ENCODE results near the gene KRTAP4-2. TPM values are rescaled to one million over a fixed set of nuclear protein-coding genes. Genes with fewer than 3 reads are reported as not detected.

Gene KRTAP4-2
- total RNA-seq, 1 donor from 2014 or later: not detected

DNA sequence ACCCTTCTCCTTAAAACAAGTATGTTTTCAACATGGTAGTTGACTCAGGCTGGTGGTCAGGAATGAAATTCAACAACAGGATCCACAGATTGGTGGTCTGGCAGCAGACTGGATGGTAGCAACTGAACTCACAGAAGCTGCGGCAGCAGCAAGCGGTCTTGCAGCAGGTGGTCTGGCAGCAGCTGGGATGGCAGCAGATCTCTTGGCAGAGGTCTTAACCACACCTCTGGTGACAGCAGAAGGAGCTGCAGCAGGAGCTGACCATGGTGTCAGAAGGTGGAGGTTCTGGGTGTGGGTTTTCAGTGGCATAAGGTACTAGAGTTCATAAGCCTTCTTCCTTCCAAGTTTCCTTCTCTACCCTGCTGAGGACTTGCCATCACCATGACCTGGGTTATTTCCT is 8.9 kb upstream of the KRTAP4-2 start:
- Histone ChIP-seq H3K36me3 (no peaks in the 10 kb centered on the region), H3K4me1 (no peaks in the 10 kb centered on the region), H3K9me3 (no peaks in the 10 kb centered on the region), H3K27me3 (no peaks in the 10 kb centered on the region), H3K27ac (no peak overlapping the region), H3K4me3 (no peak overlapping the region)
- no peak for DNase-seq (ENCODE audit: extremely low spot score in 2 of 2)
- TF ChIP-seq POLR2AphosphoS5 (IDR thresholded peaks at IDR 0.05; ENCODE audit: insufficient read depth in 1 of 2, low read depth in 1 of 2) (no peak), POLR2A (IDR thresholded peaks at IDR 0.05) (no peak)
- TF ChIP-seq, protein P1, sequence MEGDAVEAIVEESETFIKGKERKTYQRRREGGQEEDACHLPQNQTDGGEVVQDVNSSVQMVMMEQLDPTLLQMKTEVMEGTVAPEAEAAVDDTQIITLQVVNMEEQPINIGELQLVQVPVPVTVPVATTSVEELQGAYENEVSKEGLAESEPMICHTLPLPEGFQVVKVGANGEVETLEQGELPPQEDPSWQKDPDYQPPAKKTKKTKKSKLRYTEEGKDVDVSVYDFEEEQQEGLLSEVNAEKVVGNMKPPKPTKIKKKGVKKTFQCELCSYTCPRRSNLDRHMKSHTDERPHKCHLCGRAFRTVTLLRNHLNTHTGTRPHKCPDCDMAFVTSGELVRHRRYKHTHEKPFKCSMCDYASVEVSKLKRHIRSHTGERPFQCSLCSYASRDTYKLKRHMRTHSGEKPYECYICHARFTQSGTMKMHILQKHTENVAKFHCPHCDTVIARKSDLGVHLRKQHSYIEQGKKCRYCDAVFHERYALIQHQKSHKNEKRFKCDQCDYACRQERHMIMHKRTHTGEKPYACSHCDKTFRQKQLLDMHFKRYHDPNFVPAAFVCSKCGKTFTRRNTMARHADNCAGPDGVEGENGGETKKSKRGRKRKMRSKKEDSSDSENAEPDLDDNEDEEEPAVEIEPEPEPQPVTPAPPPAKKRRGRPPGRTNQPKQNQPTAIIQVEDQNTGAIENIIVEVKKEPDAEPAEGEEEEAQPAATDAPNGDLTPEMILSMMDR (IDR thresholded peaks at IDR 0.05): no peak
- intact Hi-C loops (cut with DNase I): no loop called here

DNA sequence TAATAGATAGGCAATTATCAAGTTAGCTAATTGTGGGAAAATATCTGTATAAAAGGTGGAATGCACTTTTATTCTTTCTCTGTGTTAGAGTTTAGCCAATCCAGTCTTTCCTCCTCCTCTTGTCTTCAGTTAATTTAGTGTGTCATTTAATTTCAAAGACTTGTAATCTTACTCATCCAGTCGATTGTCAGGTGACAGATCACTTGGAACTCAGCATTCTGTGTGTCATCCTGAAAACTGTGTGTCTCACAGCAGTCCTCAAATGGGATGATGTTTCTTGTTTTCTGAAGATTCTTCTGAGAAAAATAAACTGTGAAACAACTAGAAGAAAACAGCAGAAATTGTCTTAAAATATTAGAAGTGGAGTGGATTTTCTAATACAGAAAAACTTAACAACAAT is 7.0 kb upstream of the KRTAP4-2 start:
- Histone ChIP-seq H3K36me3 (no peaks in the 10 kb centered on the region), H3K4me3 (no peak overlapping the region), H3K27ac (no peak overlapping the region), H3K9me3 (no peaks in the 10 kb centered on the region), H3K4me1 (no peaks in the 10 kb centered on the region), H3K27me3 (no peaks in the 10 kb centered on the region)
- TF ChIP-seq POLR2AphosphoS5 (IDR thresholded peaks at IDR 0.05; ENCODE audit: insufficient read depth in 1 of 2, low read depth in 1 of 2) (no peak), POLR2A (IDR thresholded peaks at IDR 0.05) (no peak)
- TF ChIP-seq, protein P1 (IDR thresholded peaks at IDR 0.05): no peak
- intact Hi-C loops (cut with DNase I): no loop called here
- DNase-seq (ENCODE audit: extremely low spot score in 2 of 2): no peak

DNA sequence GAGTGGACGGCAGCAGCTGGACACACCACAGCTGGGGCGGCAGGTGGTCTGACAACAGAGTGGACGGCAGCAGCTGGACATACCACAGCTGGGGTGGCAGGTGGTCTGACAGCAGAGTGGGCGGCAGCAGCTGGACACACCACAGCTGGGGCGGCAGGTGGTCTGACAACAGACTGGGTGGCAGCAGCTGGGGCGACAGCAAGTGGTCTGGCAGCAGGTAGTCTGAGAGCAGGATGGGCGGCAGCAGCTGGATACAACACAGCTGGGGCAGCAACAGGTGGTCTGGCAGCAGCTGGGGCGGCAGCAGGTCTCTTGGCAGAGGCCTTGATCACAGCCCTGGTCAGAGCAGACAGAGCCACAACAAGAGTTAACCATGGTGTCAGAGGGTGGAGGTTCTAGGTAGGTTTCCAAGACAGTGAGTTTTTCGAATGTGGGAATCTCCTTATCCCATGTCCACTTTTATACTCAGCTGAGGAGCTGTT is 6.5 kb upstream of the KRTAP4-2 start, which contains the start of gene KRTAP4-1:
Gene KRTAP4-1, minus strand, starts transcription at position 432 of the 482 bp plus-strand sequence. Its CDS starts 57 bp downstream, at position 375.
- Histone ChIP-seq H3K27ac (no peak within 1 kb of the TSS), H3K36me3 (no peaks in the 10 kb centered on the region), H3K27me3 (no peaks in the 10 kb centered on the region), H3K9me3 (no peaks in the 10 kb centered on the region), H3K4me1 (no peaks in the 10 kb centered on the region), H3K4me3 (no peak within 1 kb of the TSS)
- no peak for DNase-seq (ENCODE audit: extremely low spot score in 2 of 2)
- TF ChIP-seq POLR2A (IDR thresholded peaks at IDR 0.05): no peak
- intact Hi-C loops (cut with DNase I): no loop called here

DNA sequence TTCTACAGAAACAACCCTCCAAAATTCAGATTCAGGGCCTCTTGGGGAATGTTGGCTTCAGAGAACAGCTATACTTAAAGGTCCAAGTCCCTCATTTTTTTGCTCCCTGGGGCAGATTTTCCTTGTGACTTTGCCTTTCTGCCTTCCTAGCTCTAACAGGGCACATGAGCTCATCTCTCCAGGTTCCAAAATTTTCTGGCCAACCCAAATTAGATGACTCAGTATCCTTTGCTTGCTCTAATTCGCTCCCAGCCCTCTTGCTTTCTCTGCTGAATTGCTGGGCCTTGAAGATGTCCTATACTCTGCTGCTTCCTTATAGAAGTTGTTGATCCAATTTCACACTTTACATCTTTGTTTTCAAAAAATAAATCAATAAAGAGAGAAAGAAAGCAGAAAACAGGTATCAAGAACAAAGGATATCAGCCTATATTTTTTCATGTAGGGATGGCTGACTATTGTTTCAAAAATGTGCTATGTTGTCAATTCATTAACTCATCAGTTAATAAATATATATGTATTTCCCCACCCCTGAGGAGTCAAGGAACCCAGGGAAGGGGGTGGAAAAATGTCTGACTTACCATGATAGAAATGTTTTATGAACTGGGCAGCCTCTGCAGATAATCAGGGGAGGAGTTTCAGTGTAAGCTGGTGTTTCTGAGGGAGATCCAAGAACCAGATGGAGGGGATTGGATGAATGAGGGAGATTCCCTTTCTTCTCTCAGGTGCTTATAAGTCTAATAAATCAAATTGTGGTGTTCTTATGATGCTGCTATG is 1.0 kb upstream of the KRTAP4-2 start:
- Histone ChIP-seq H3K27ac (peak overlapping the region; percentile 44), H3K27me3 (no peaks in the 10 kb centered on the region), H3K4me1 (peaks cover 4% of the 10 kb centered on the region), H3K36me3 (no peaks in the 10 kb centered on the region), H3K9me3 (no peaks in the 10 kb centered on the region), H3K4me3 (no peak overlapping the region)
- no peak for TF ChIP-seq POLR2A (IDR thresholded peaks at IDR 0.05)
- no peak for TF ChIP-seq POLR2AphosphoS5 (IDR thresholded peaks at IDR 0.05; ENCODE audit: insufficient read depth in 1 of 2, low read depth in 1 of 2)
- TF ChIP-seq, protein P1 (IDR thresholded peaks at IDR 0.05): no peak
- intact Hi-C loops (cut with DNase I): no loop called here
- no peak for DNase-seq (ENCODE audit: extremely low spot score in 2 of 2)

DNA sequence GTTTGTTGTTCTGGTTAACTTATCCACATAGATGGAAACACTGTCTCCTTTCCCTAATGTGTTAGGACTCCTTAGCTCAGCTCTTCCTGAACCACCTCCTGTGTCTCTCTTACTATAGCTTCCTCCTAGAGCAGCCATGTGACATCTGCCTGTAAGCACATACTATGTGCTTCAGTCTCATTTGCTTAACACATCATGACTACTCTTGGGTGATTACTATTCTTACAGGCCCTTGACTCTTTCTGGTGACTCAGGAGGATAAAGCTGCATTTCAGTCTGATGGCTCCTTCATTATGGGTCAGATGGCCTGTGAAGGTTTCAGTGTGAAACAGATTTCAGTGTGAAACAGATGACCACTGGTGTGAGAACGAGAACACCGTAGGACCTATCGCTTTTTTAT is 320 bp upstream of the KRTAP4-2 start:
- intact Hi-C loops (cut with DNase I): no loop called here
- DNase-seq (ENCODE audit: extremely low spot score in 2 of 2): no peak

More for the DNA sequence above, 320 bp upstream of the KRTAP4-2 start:
- H3K4me1 ChIP-seq: peaks cover 4% of the 10 kb centered on the region
- no peak overlapping the region for H3K4me3 ChIP-seq
- TF ChIP-seq POLR2AphosphoS5 (IDR thresholded peaks at IDR 0.05; ENCODE audit: insufficient read depth in 1 of 2, low read depth in 1 of 2): peak in 1 of 2 donors; percentile 34
- TF ChIP-seq, protein P1 (IDR thresholded peaks at IDR 0.05): no peak
- peak overlapping the region; percentile 44 for H3K27ac ChIP-seq
- H3K27me3 ChIP-seq: no peaks in the 10 kb centered on the region
- H3K36me3 ChIP-seq: no peaks in the 10 kb centered on the region
- H3K9me3 ChIP-seq: no peaks in the 10 kb centered on the region
